Right renal pelvis (tissue), 4 donors: Measurements from ENCODE around the gene GMDS. TPM values are rescaled to one million over a fixed set of nuclear protein-coding genes. Genes with fewer than 3 reads are reported as not detected.
A peak's percentile ranks its signal among the peaks of the same experiment; 100 is the strongest.

Experiments
- DNase-seq, 4 donors: peaks; one replicate each; pipeline ENCODE4 v3.0.0-alpha.2; 2013; ENCODE audit warnings: low read depth in 4 of 4, low spot score in 3 of 4, missing footprints in 1 of 4
- polyA plus RNA-seq, 4 donors: library from polyadenylated mRNA; unstranded; fragments of 120-200 nt; gene quantifications; one replicate each; pipeline ENCODE4 v1.2.1, GENCODE V29; 2013; ENCODE audit not compliant: insufficient read length in 4 of 4

Gene GMDS
- polyA plus RNA-seq, 4 donors, result 67.7 to 86.0 (median 77.9) TPM

- no peak for DNase-seq
Observed at GRCh38 chr6:1960486-1961142, 284.8 kb downstream of the GMDS start.

GRCh38 chr6:1958257-1958656, 287.1 kb downstream of the GMDS start:
- DNase-seq, result no peak

DNA sequence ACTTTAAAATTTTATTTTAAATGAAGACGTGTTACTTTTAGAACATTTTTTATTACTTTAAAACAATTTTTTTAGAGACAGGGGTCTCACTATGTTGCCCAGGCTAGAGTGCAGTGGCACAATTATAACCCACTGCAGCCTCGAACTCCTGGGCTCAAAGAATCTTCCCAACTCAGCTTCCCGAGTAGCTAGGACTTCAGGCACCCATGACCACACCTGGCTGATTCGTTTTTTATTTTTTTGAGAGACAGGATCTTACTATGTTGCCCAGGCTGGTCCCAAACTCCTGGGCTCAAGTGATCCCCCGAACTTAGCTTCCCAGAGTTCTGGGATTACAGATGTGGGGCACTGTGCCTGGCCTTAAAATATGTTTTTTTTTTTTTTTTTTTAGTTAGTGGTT, 287.7 kb downstream of the GMDS start:
- DNase-seq, result no peak

DNA sequence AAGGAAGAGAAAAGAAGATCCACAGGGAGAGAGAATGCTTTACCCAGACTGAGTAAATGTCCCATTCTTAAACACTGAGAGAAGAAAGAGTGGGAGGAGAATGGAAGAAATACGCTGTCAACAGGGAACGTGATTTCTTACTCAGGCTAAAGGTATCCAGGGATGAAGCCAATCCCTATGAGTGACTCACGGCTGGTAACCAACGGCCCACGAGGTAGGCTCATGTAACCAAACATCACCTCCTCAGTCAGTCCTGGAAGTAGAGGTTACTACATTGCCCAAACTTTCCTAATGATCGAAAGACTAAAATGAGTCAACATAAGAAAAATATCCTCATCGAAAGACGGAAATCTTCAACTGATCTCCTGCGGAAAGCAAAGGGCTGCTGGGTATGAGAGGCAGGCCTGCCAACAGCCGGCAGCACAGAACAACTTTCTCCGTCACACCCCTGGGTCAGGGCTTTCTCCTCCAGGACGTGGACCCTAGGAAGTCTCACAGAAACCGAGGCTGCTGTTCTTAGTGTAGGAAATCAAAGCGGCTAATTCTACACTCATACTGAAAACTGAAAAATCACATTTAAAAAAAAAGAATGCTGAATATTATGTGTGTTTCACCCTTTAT, 292.6 kb downstream of the GMDS start:
- DNase-seq, result no peak

GRCh38 chr6:1950631-1951030, 294.8 kb downstream of the GMDS start:
- no peak for DNase-seq

DNA sequence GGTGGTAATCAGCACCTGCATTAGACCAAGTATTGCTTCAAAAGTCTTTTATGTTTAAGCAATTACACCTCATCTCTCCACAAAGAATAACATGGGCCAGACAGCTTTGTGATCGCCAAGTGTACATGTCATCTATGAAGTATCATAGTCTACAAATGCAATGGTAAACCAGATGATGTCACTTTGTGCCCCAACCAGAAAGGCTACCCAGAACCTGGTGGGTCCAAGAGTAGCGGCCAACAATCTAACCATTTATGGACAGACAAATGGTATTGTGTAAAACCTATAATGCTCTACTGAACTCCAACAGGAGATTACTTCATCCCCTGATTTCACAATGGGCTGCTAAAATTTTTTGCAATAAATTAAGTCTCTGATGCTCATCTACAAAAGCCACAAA, 295.9 kb downstream of the GMDS start:
- DNase-seq, result no peak

GRCh38 chr6:1947922-1948321, 297.5 kb downstream of the GMDS start:
- DNase-seq, result no peak

DNA sequence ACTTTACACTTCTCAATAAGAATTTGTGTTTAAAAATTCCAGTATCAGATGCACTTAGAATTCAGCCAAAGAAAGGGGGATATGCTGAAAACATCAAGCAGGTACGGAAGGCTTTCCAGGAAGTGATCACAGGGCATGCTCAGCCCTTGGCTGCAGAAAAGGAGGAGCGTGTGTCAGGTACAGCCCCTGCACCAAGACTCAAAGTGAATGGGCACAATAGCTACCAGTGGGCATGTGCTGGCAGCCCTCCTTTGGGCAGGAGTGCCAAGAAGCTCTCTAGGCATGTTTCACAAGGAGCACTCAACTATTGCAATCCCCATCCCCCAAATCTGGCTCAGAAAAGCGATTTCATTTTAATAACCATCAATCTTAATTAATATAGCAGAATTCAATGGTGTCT, 298.8 kb downstream of the GMDS start:
- no peak for DNase-seq

GRCh38 chr6:1945235-1945832, 300.1 kb downstream of the GMDS start:
- no peak for DNase-seq

GRCh38 chr6:1942834-1943233, 302.6 kb downstream of the GMDS start:
- DNase-seq, result no peak

DNA sequence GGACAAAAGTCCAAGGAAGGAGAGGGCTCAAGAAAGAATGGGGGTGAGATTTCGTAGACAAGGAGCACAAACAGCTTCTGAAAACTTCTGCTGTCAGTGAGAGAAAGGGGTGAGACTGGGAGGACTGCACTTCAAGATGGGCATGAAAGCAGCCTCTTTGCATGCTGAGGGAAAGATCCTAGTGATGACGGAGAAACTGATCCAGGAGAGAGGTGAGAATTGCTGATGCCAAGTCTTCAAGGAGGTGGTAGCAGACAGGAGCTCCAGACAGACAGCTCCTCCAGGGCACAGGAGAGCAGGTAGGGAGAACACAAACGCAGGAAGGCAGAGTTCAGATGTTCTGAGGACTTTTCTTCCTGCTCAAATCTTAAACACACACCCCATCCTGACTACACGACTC, 303.9 kb downstream of the GMDS start:
- DNase-seq, result no peak

DNA sequence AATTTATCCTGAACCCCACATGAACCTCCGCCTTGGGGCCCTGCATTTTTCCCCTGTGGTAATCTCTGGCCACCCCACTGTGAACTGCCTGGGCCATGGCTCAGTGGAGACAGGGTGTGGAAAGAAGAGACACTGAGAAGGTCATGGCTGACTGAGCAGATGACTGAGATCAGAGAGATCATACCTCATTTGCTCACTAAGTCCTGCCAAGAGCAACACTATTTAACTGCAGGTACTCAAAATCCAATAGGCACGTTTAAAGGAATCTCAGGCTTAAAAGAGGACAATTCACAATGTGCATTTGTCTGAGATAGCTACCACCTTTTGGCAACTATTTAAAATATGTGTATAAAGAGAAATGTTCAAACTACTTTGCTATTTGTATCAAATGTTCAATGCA, 305.0 kb downstream of the GMDS start:
- DNase-seq, result peak in 1 of 4 donors; percentile 46

- DNase-seq, result no peak
Observed at GRCh38 chr6:1933292-1933691, 312.1 kb downstream of the GMDS start.

- DNase-seq, result no peak
Observed at GRCh38 chr6:1931817-1932216, 313.6 kb downstream of the GMDS start.

- no peak for DNase-seq
Observed at GRCh38 chr6:1930356-1930755, 315.0 kb downstream of the GMDS start.

DNA sequence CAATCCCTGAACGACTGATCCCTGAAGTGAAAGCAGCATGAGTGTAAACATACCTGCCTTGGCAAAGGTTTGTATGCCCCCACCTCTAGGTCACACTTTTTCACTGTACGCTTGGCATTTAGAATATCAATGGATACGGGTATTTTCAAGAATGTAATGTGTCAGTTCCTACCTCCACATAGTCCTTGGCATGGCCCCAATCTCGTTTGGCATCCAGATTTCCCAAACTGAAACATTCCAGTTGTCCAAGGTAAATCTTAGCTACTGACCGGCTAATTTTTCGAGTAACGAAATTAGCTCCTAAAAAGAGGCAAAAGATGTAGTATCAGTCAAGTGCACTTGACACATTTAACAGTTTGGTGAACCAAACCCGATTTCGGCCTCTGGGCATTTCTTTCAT, 315.5 kb downstream of the GMDS start:
- no peak for DNase-seq

DNA sequence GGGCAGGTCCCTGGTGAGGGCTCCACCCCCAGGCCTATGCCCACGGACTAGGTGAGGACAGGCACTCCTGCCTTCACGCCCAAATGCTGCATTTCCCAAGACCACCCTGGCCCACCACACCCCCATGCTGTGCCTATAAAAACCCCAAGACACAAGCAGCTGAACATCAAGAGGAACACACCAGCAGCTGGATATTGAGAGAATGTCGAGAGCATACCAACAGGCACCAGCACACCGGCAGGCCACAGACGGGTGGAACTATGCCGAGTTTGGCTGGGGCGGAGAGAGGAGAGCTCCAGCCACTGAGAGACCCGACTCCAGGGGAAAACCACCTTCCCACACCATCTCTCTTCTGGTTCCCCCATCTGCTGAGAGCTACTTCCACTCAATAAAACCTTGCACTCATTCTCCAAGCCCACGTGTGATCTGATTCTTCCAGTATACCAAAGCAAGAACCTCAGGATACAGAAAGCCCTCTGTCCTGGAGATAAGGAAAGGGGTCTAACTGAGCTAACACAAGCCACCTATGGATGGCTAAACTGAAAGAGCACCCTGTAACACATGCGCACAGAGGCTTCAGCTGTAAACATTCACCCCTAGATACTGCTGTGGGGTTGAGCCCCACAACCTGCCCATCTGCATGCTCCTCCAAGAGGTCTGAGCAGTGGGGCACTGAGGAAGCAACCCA, 319.5 kb downstream of the GMDS start:
- no peak for DNase-seq

- DNase-seq, result no peak
Observed at GRCh38 chr6:1923449-1923848, 322.0 kb downstream of the GMDS start.

DNA sequence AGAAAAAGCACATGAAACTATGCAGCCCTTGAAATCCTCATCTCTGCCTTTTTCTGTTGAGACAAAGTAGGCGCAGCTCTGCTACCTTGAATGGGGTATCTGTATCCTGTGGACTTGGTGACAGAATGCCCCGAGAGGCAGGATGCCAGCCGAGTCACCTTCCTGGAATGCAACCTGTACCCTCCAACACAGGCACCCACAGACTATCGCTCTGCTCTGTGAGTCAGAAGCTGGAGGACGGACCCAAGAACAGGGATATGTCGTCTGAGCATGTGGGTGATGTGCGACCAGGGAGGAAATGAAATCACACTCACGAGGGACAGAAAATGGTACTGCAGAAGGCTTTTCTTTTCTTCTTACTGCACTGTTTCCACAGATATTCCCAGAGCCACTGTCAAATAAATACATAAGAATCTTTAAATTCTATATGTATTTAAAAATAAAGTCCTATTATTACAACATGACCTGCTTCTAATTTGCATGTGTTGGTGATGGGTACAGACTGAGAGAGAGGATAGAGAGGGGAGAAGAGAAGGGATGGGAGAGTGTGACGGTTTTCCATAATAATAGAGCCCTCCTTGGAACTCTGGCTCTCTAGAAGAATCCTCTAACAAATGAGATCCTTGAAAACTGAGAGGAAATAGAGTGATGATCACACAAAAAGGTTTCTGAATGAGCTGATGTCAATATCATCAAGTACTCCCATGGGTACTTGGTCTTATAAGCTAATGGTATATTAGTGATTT, 327.6 kb downstream of the GMDS start:
- no peak for DNase-seq

DNA sequence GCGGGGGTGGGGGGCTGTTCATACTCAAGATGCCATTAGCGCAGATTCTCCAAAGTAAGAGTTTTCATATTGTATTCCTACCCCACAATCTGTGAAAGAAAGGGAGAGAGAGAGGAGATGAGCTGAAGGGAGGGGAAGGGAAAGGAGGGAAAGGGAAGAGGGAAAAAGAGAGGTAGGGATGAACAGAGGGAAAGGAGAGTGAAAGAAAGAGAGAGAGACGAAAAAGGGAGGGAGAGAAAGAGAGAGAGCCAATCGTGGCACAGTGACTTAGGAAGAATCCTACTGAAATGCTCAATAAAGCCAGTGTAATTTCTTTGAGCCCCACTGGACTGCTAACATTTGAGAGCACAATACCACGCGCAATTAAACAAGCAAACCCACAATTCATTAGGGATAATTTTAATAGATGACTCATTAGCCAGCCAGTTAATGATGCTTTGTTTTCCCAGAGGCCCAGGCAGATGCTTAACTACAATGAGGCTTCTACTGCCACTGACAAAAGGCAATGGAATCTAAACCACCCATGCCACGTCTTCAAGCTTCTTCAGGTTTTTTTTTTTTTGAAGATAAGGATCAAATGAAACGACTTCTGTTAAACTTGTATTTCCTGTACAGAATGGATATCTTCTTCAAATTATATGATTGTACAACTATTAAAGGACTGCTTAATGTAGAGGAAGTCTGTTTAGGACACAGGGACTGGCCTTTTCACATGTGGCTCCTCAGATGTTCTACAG, 328.9 kb downstream of the GMDS start:
- no peak for DNase-seq
